Fibroblast of mammary gland (primary cell): ENCODE results near the gene NEDD4L.

Source experiments
- DNase-seq: peaks from one replicate; pipeline ENCODE4 v3.0.0-alpha.2; 2010; ENCODE audit warnings: low read depth
- H3K4me3 ChIP-seq: 2 replicates; pipeline ENCODE4 v1.5.1; 2011; ENCODE audit warnings: low read depth, mild to moderate bottlenecking, low read length, moderate library complexity; ENCODE audit not compliant: control insufficient read depth
- CTCF ChIP-seq: conservative IDR thresholded peaks from 2 replicates; pipeline ENCODE4 v1.5.1; 2011; ENCODE audit warnings: low read depth, low read length, inconsistent platforms; ENCODE audit not compliant: control insufficient read depth, insufficient read depth

Gene NEDD4L

GRCh38 chr18:58267493-58267892 lies 223.5 kb downstream of the NEDD4L start:
- TF ChIP-seq CTCF, result no peak
- H3K4me3 ChIP-seq, result no peak overlapping the region
- DNase-seq, result peak; percentile 72

- DNase-seq, result peak; percentile 63
- TF ChIP-seq CTCF, result no peak
- no peak overlapping the region for H3K4me3 ChIP-seq
Observed at GRCh38 chr18:58268849-58269248, 224.8 kb downstream of the NEDD4L start.

- DNase-seq, result no peak
- H3K4me3 ChIP-seq, result no peak overlapping the region
- TF ChIP-seq CTCF, result no peak
Observed at GRCh38 chr18:58269931-58270330, 225.9 kb downstream of the NEDD4L start.

- H3K4me3 ChIP-seq, result no peak overlapping the region
- TF ChIP-seq CTCF, result no peak
- DNase-seq, result no peak
Observed at GRCh38 chr18:58270396-58270795, 226.4 kb downstream of the NEDD4L start.

- no peak for TF ChIP-seq CTCF
- no peak overlapping the region for H3K4me3 ChIP-seq
- DNase-seq, result no peak
Observed at GRCh38 chr18:58271770-58272169, 227.7 kb downstream of the NEDD4L start.

- no peak for TF ChIP-seq CTCF
- no peak overlapping the region for H3K4me3 ChIP-seq
- DNase-seq, result no peak
Observed at GRCh38 chr18:58272209-58272608, 228.2 kb downstream of the NEDD4L start.

GRCh38 chr18:58272779-58273435 lies 228.9 kb downstream of the NEDD4L start:
- no peak for TF ChIP-seq CTCF
- DNase-seq, result no peak
- no peak overlapping the region for H3K4me3 ChIP-seq
